ENCODE measurements around the gene MCTP1.

DNA sequence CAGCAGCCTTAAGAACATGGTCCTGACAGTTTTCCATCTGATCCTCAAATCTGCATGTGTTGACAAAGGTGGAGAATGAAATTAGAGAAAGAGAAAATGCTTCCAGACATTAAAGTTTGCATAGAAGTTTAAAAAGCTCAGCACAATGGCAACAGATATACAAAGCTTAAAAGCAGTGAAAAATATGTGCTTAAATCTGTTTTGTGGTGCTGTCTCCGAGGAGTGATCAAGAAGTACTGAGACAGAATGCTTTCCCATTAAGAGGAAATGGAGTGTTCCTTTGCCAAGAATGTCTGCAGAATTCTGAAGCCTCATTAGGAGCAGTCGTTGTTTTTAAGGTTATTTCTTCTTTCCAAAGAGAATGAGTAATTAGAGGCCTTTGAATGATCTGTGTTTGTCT is 131.4 kb downstream of the MCTP1 start:
- TF ChIP-seq, protein P1, sequence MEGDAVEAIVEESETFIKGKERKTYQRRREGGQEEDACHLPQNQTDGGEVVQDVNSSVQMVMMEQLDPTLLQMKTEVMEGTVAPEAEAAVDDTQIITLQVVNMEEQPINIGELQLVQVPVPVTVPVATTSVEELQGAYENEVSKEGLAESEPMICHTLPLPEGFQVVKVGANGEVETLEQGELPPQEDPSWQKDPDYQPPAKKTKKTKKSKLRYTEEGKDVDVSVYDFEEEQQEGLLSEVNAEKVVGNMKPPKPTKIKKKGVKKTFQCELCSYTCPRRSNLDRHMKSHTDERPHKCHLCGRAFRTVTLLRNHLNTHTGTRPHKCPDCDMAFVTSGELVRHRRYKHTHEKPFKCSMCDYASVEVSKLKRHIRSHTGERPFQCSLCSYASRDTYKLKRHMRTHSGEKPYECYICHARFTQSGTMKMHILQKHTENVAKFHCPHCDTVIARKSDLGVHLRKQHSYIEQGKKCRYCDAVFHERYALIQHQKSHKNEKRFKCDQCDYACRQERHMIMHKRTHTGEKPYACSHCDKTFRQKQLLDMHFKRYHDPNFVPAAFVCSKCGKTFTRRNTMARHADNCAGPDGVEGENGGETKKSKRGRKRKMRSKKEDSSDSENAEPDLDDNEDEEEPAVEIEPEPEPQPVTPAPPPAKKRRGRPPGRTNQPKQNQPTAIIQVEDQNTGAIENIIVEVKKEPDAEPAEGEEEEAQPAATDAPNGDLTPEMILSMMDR (IDR thresholded peaks at IDR 0.05; ENCODE audit: low read length), result no peak
- no peak for TF ChIP-seq EZH2phosphoT487 (IDR thresholded peaks at IDR 0.05; ENCODE audit: low read length)
- TF ChIP-seq EZH2 (optimal IDR thresholded peaks at IDR 0.05; ENCODE audit: low read depth, low read length), result no peak

Measured in MM.1S (cell line).